Hypothalamus (tissue), 51 donors: ENCODE data around the gene MCEMP1.

Experiments
- DNase-seq, 51 donors: peaks; one replicate each; lab custom pipeline; 2025; lab: John Stamatoyannopoulos, UW

MCEMP1 gene

GRCh38 chr19:7718668-7719067, 41.8 kb downstream of the MCEMP1 start:
- DNase-seq, result no peak

GRCh38 chr19:7720351-7720750, 43.5 kb downstream of the MCEMP1 start:
- no peak for DNase-seq

- no peak for DNase-seq
Measured at GRCh38 chr19:7722231-7722651, 45.4 kb downstream of the MCEMP1 start.

GRCh38 chr19:7725791-7726190, 48.9 kb downstream of the MCEMP1 start:
- DNase-seq, result no peak

GRCh38 chr19:7729211-7729610, 52.3 kb downstream of the MCEMP1 start:
- DNase-seq, result no peak
